A549 (cell line): Measurements from ENCODE around the gene KCNJ9.

Experiments used
- BHLHE40 ChIP-seq: IDR thresholded peaks from 2 replicates; pipeline ENCODE4 v1.6.1; 2012; ENCODE audit warnings: low read depth, low read length, inconsistent platforms
- CHD2 ChIP-seq: fragments of 150-350 bp; IDR thresholded peaks from 2 replicates; pipeline ENCODE4 v1.6.1; 2014; ENCODE audit warnings: low read length; ENCODE audit not compliant: partially characterized antibody
- CTCF ChIP-seq: fragments of >200 bp; sonication (Bioruptor Twin); formaldehyde crosslinking; IDR thresholded peaks from 3 replicates; pipeline ENCODE4 v1.5.1; 2016
- EP300 ChIP-seq, 2 experiments: fragments of >200 bp; sonication (Bioruptor Twin); formaldehyde crosslinking; IDR thresholded peaks; 2 replicates in 1 of 2; 3 replicates in 1 of 2; pipeline ENCODE4 v1.6.1; 2016 to 2017
- HMGXB4 ChIP-seq: fragments of 250-450 bp; sonication (Bioruptor Pico); IDR thresholded peaks from 2 replicates; pipeline ENCODE4 v1.5.0; 2021; ENCODE audit warnings: mild to moderate bottlenecking, moderate library complexity, borderline replicate concordance
- KDM5A ChIP-seq: fragments of 200-600 bp; sonication (generic); IDR thresholded peaks from 2 replicates; pipeline ENCODE4 v1.6.1; 2016; ENCODE audit warnings: antibody characterized with exemption, mild to moderate bottlenecking
- NPAS2 ChIP-seq: fragments of 250-450 bp; sonication (Bioruptor Pico); IDR thresholded peaks from 2 replicates; pipeline ENCODE4 v1.8.0; 2022; ENCODE audit warnings: mild to moderate bottlenecking, moderate library complexity, borderline replicate concordance
- PBX3 ChIP-seq: IDR thresholded peaks from 2 replicates; pipeline ENCODE4 v1.6.1; 2012
- POLR2A ChIP-seq: IDR thresholded peaks from 2 replicates; pipeline ENCODE4 v1.6.1; 2012; ENCODE audit warnings: mild to moderate bottlenecking, low read length
- POLR2AphosphoS2 ChIP-seq: conservative IDR thresholded peaks from 2 replicates; pipeline ENCODE4 v1.6.1; 2012; ENCODE audit warnings: low read length, improper control_type of control experiment, inconsistent platforms
- RAD21 ChIP-seq, 2 experiments: fragments of >200 bp in 1 of 2; sonication (Bioruptor Twin) in 1 of 2; formaldehyde crosslinking in 1 of 2; IDR thresholded peaks in 1 of 2; conservative IDR thresholded peaks in 1 of 2; 2 replicates in 1 of 2; 3 replicates in 1 of 2; pipeline ENCODE4 v1.6.1; 2012 to 2018; ENCODE audit warnings: inconsistent platforms in 1 of 2
- REST ChIP-seq: fragments of 200-600 bp; sonication (generic); IDR thresholded peaks from 2 replicates; pipeline ENCODE4 v1.6.1; 2016; ENCODE audit warnings: antibody characterized with exemption, mild to moderate bottlenecking, moderate library complexity

- no peak for TF ChIP-seq POLR2A
- TF ChIP-seq POLR2AphosphoS2, result no peak
- no peak for TF ChIP-seq EP300 (IDR thresholded peaks at IDR 0.05)
- TF ChIP-seq CTCF, result no peak
- no peak for TF ChIP-seq REST
- TF ChIP-seq RAD21 (conservative IDR thresholded peaks at IDR 0.05 in 1 of 2, IDR thresholded peaks at IDR 0.05 in 1 of 2), result no peak
- no peak for TF ChIP-seq BHLHE40
- no peak for TF ChIP-seq CHD2
- no peak for TF ChIP-seq NPAS2 (CRISPR knock-in tag)
- TF ChIP-seq PBX3, result no peak
- no peak for TF ChIP-seq HMGXB4 (CRISPR knock-in tag)
- TF ChIP-seq KDM5A, result no peak
Measured at GRCh38 chr1:160090760-160091159, 9.4 kb downstream of the KCNJ9 start.
